ENCODE data around the gene RAB4B.

RAB4B gene

DNA sequence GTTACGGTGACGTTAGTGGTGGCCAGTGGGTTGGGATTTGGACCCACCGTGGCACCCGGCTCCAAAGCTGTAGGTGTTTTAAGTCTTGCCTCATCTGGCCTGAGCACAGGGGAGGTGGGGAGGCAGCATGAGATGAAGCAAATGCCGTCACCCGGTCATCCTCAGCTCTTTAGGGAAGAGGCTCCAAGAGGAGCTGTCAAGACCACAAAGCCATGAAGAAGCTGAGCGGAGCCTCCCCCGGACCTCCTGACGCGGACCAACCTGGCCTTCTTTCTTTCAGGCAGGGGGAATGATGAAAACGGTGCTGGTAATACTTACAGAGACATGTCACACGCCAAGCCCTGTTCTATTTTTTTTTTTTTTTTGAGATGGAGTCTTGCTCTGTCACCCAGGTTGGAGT lies 35.2 kb upstream of the RAB4B start:
- Histone ChIP-seq H3K36me3 (replicated peaks) (peaks cover 44% of the 10 kb centered on the region), H3K9me3 (no peaks in the 10 kb centered on the region), H3K4me3 (no peak overlapping the region), H3K27me3 (ENCODE audit: low read depth) (no peaks in the 10 kb centered on the region), H3K4me1 (no peaks in the 10 kb centered on the region)
- in situ Hi-C loops (cut with MboI; ENCODE audit: low sequenced_read_pairs): no loop called here
- no peak for DNase-seq (ENCODE audit: low spot score in 2 of 2)

DNA sequence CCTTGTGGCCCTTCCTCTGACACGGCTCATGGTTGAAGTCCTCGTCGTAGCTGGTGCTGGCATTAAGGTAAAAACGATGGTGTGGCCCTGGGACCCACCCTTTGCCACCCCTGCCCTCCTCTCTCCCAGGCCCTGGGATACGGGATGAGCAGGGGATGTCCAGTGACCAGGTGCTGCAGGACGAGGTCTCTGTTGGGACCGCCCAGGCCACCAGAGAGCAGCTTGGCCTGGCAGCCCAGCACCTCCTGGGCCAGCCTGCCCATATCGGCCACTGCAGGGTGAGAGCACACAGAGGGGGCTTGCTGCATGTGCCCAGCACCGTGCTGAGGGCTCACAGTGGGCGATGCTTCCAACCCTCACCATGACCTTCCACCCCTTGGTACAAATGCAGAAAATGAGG lies 34.1 kb upstream of the RAB4B start:
- no peaks in the 10 kb centered on the region for H3K9me3 ChIP-seq
- H3K36me3 ChIP-seq (replicated peaks): peaks cover 45% of the 10 kb centered on the region
- H3K4me1 ChIP-seq: peaks cover 4% of the 10 kb centered on the region
- H3K27me3 ChIP-seq (ENCODE audit: low read depth): no peaks in the 10 kb centered on the region
- in situ Hi-C loops (cut with MboI; ENCODE audit: low sequenced_read_pairs): no loop called here
- DNase-seq (ENCODE audit: low spot score in 2 of 2): no peak
- no peak overlapping the region for H3K4me3 ChIP-seq

DNA sequence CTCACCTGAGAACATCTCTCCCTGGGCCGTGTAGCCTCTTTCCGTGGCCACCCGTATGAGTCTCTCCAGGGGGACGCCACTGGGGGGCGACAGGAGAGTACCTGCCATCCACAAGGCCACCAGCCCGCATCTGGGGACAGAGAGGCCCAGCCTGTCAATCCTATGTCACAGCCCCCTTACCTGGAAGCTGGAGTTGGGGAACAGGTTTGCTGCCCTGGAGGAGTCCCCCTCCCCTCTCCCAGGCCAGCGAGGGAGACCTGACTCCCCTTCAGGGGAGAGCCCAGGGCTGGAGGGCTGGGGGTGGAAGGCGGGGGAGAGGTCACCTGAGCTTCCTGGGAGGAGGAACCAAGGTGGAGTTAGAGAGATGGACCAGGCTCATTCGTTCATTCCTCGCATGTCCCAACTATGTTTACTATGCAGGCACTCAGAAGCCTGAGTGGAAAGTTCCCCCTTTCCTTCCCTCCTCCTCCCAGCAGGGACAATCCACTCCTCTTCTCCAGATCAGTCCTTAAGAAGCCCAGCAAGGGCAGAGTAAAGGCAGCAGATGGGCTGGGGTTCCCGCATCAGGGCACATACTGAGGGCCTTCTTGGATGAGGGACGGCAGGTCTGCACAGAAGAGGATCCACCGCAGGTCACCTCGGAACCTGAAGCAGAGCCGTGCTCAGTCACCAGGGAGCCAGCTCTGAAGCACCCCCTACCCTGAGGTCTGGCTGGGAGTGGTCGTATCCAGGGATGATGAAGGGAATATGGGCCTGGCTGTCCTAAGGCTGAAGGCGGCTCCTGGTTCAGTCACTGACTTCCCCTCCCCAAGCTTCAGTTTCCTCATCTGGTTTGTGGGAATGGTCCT lies 33.3 kb upstream of the RAB4B start:
- in situ Hi-C loops (cut with MboI; ENCODE audit: low sequenced_read_pairs): no loop called here
- H3K27me3 ChIP-seq (ENCODE audit: low read depth): no peaks in the 10 kb centered on the region
- H3K36me3 ChIP-seq (replicated peaks): peaks cover 42% of the 10 kb centered on the region
- no peak for DNase-seq (ENCODE audit: low spot score in 2 of 2)
- peaks cover 11% of the 10 kb centered on the region for H3K4me1 ChIP-seq
- no peak overlapping the region for H3K4me3 ChIP-seq
- H3K9me3 ChIP-seq: no peaks in the 10 kb centered on the region

DNA sequence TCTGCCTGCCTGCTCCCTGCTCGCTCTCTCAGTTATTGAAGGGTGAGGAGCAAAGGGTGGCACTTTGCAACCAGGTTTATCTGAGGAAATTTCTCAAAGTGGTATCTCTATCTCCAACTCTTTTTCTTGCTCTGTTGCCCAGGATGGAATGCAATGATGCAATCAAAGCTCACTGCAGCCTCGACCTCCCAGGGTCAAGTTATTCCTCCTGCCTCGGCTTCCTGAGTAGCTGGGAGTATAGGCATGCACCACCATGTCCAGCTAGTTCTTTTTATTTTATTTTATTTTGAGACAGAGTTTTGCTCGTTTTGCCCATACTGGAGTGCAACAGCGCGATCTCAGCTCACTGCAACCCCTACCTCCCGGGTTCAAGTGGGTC lies 32.7 kb upstream of the RAB4B start:
- in situ Hi-C loops (cut with MboI; ENCODE audit: low sequenced_read_pairs): no loop called here
- H3K9me3 ChIP-seq: no peaks in the 10 kb centered on the region
- peaks cover 11% of the 10 kb centered on the region for H3K4me1 ChIP-seq
- no peak for DNase-seq (ENCODE audit: low spot score in 2 of 2)
- no peak overlapping the region for H3K4me3 ChIP-seq
- no peaks in the 10 kb centered on the region for H3K27me3 ChIP-seq (ENCODE audit: low read depth)
- H3K36me3 ChIP-seq (replicated peaks): peaks cover 41% of the 10 kb centered on the region

DNA sequence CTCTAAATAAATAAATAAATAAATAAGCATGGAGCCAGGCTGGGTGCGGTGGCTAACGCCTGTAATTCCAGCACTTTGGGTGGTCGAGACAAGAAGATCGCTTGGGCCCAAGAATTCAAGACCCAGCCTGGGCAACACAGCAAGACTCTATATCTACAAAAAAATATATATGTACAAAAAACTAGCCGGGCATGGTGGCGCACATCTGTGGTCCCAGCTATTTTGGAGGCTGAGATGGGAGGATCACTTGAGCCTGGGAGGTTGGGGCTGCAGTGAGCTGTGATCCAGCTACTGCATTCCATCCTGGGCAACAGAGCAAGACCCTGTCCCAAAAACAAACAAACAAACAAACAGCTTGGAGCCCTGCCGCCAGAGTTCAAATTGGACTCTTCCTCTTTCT lies 30.5 kb upstream of the RAB4B start:
- DNase-seq (ENCODE audit: low spot score in 2 of 2): no peak
- in situ Hi-C loops (cut with MboI; ENCODE audit: low sequenced_read_pairs): no loop called here
- peaks cover 44% of the 10 kb centered on the region for H3K36me3 ChIP-seq (replicated peaks)
- H3K9me3 ChIP-seq: no peaks in the 10 kb centered on the region
- H3K27me3 ChIP-seq (ENCODE audit: low read depth): no peaks in the 10 kb centered on the region
- H3K4me3 ChIP-seq: no peak overlapping the region
- peaks cover 11% of the 10 kb centered on the region for H3K4me1 ChIP-seq

DNA sequence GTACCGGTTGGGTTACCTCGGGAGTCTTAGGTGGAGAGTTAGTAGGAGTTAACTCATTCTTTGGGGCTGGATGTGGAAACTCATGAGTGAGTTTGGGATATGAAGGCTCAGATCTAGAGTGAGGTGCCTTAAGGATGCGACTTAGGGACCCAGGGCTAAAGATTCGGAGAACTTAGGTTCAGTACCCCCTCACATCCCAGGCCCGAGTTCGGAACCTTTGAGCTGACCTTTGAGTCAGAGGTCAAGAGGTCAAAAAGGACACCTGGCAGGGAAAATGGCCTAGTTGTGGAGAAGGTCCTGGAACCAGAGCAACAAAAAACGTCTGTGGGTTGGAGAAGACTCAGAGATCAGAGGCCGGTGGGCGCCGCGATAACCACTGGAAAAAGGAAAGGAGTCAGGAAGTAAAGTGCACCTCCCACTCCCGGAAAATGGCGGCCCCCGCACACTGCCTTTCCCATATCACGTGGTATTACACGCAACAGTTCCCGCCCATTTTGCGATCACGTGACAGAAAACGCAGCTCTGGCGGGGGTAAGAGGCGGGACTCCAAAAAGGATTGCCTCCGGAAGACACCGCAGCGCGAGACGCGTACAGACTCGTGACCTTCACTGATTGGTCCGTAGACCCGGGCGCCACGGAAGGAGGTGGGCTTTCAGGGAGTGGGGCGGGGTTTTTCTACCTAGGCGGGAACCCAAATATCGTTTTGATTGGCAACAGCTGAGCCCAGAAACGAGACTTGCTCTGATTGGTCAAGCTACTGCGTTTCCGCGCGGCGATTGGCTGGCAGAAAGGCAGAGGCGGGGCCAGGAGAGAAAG lies 27.8 kb upstream of the RAB4B start, which contains the start of gene ACTMAP:
Gene ACTMAP (minus strand): TSS at position 420 of the 816 bp plus-strand sequence. CDS start 674 bp downstream, outside the sequence.
- in situ Hi-C loops (cut with MboI; ENCODE audit: low sequenced_read_pairs): no loop called here
- H3K27me3 ChIP-seq (ENCODE audit: low read depth): no peaks in the 10 kb centered on the region
- H3K36me3 ChIP-seq (replicated peaks): peaks cover 46% of the 10 kb centered on the region
- DNase-seq (ENCODE audit: low spot score in 2 of 2): peak; percentile 99 to 100
- peak within 1 kb of the TSS; percentile 74 for H3K4me3 ChIP-seq
- peaks cover 22% of the 10 kb centered on the region for H3K4me1 ChIP-seq
- H3K9me3 ChIP-seq: no peaks in the 10 kb centered on the region

DNA sequence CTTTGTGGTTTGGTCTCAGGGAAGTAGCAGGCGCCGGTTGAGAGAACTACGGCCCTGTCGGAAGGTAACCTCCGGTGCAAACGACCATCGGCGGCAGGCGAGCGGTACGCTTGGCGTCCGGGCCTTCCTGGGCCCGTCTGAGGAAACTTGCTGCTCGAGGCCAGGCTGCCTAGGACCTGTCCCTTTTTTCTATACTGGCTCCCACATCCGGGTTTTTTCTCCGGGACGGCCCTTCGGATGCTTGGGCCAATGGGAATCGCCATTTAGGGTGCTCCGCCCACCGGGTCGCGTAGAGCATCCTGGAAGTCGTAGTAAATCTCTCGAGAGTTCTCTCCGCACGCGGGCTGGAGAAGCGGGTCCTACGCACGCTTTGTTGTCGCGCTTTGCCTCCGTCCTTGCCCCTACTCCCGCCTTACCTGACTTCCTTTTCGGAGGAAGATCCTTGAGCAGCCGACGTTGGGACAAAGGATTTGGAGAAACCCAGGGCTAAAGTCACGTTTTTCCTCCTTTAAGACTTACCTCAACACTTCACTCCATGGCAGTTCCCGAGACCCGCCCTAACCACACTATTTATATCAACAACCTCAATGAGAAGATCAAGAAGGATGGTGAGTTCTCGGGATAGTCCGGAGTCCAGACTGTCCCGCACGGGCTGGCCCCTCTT lies 27.0 kb upstream of the RAB4B start, which contains the start of gene SNRPA:
Gene SNRPA (plus strand): TSS at position 330 of the 664 bp plus-strand sequence. CDS start 206 bp downstream, at position 536.
- Histone ChIP-seq H3K27me3 (ENCODE audit: low read depth) (no peaks in the 10 kb centered on the region), H3K9me3 (no peaks in the 10 kb centered on the region), H3K36me3 (replicated peaks) (peaks cover 54% of the 10 kb centered on the region), H3K4me3 (peak within 1 kb of the TSS; percentile 74), H3K4me1 (peaks cover 22% of the 10 kb centered on the region)
- in situ Hi-C loops (cut with MboI; ENCODE audit: low sequenced_read_pairs): no loop called here
- peak; percentile 95 to 99 for DNase-seq (ENCODE audit: low spot score in 2 of 2)

DNA sequence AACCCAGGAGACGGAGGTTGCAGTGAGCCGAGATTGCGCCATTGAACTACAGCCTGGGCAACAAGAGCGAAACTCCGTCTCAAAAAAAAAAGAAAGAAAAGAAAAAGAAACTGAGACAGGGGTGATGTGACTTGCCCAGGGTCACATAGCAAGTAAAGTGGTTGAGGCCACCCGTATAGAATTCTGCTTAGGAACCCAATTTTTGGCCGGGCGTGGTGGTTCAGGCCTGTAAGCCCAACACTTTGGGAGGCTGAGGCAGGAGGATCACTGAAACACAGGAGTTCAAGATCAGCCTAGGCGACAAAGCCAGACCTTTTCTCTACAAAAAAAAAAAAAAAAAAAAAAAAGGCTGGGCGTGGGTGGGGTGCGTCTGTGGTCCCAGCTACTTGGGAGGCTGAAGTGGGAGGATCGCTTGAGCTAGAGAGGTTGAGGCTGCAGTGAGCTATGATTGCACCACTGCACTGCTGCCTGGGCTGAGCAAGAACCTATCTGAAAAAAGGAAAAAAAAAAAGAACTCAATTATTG lies 25.7 kb upstream of the RAB4B start:
- in situ Hi-C loops (cut with MboI; ENCODE audit: low sequenced_read_pairs): no loop called here
- H3K27me3 ChIP-seq (ENCODE audit: low read depth): no peaks in the 10 kb centered on the region
- H3K36me3 ChIP-seq (replicated peaks): peaks cover 59% of the 10 kb centered on the region
- peak overlapping the region; percentile 74 for H3K4me3 ChIP-seq
- DNase-seq (ENCODE audit: low spot score in 2 of 2): no peak
- no peaks in the 10 kb centered on the region for H3K9me3 ChIP-seq
- peaks cover 22% of the 10 kb centered on the region for H3K4me1 ChIP-seq

DNA sequence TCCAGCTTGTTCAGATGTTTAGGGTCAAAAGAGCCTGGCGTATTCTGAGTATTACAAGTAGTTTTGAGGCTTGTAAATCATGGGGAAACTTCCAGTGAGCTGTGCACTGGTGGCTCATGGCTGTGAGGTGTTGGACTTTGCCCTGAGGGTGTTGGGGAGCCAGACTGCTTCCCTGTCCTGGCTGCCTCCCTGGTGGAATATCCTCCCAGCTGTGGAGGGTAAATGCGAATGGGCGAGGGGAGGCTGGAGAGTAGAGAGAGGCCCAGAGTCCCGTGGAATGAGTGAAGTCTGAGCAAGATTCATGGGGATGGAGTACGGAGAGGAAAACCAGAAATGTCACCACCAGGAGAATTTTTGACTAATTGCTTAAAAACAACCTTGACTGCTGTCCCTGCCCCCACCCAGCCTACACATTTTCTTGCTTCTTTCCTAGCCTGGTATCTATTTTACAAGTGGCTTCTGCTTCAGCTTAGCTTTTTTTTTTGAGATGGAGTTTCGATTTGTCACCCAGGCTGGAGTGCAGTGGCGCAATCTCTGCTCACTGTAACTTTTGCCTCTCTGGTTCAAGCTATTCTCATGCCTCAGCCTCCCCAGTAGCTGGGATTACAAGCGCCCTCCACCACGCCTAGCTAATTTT lies 23.3 kb upstream of the RAB4B start:
- peak overlapping the region; percentile 6; the same call in 1 of the 2 replicates for H3K4me3 ChIP-seq
- in situ Hi-C loops (cut with MboI; ENCODE audit: low sequenced_read_pairs): no loop called here
- H3K27me3 ChIP-seq (ENCODE audit: low read depth): no peaks in the 10 kb centered on the region
- DNase-seq (ENCODE audit: low spot score in 2 of 2): no peak
- H3K4me1 ChIP-seq: peaks cover 11% of the 10 kb centered on the region
- peaks cover 74% of the 10 kb centered on the region for H3K36me3 ChIP-seq (replicated peaks)
- H3K9me3 ChIP-seq: no peaks in the 10 kb centered on the region

DNA sequence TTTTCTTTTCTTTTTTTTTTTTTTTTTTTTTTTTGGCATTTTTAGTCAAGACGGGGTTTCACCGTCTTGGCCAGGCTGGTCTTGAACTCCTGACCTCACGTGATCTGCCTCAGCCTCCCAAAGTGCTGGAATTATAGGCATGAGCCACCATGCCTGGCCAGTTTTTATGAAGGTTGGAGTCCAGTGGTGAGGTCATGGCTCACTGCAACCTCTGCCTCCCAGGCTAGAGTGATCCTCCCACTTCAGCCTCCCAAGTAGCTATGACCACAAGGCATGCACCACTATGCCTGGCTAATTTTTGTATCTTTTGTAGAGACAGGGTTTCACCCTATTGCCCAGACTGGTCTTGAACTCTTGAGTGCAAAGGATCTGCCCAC lies 22.8 kb upstream of the RAB4B start:
- Histone ChIP-seq H3K4me3 (no peak overlapping the region), H3K4me1 (peaks cover 11% of the 10 kb centered on the region), H3K36me3 (replicated peaks) (peaks cover 79% of the 10 kb centered on the region), H3K9me3 (no peaks in the 10 kb centered on the region), H3K27me3 (ENCODE audit: low read depth) (no peaks in the 10 kb centered on the region)
- in situ Hi-C loops (cut with MboI; ENCODE audit: low sequenced_read_pairs): no loop called here
- DNase-seq (ENCODE audit: low spot score in 2 of 2): no peak

DNA sequence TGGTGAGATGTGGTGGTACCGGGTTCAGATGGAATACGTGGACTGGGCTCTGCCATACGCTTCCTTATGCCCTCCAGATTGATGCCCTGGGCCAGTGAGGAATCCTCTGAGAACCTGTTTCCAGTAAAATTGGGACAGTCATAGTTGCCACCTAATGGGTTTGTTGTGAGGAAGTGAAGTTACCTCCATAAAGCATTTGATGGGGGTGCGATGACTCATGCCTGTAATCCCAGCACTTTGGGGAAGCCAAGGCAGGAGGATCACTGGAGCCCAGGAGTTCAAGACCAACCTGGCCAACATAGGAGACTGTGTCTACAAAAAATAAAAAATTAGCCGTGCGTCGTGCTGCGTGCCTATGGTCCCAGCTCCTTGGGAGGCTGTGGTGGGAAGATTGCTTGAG lies 22.3 kb upstream of the RAB4B start:
- Histone ChIP-seq H3K4me1 (peaks cover 11% of the 10 kb centered on the region), H3K27me3 (ENCODE audit: low read depth) (no peaks in the 10 kb centered on the region), H3K9me3 (no peaks in the 10 kb centered on the region), H3K36me3 (replicated peaks) (peaks cover 84% of the 10 kb centered on the region), H3K4me3 (no peak overlapping the region)
- no peak for DNase-seq (ENCODE audit: low spot score in 2 of 2)
- in situ Hi-C loops (cut with MboI; ENCODE audit: low sequenced_read_pairs): no loop called here

DNA sequence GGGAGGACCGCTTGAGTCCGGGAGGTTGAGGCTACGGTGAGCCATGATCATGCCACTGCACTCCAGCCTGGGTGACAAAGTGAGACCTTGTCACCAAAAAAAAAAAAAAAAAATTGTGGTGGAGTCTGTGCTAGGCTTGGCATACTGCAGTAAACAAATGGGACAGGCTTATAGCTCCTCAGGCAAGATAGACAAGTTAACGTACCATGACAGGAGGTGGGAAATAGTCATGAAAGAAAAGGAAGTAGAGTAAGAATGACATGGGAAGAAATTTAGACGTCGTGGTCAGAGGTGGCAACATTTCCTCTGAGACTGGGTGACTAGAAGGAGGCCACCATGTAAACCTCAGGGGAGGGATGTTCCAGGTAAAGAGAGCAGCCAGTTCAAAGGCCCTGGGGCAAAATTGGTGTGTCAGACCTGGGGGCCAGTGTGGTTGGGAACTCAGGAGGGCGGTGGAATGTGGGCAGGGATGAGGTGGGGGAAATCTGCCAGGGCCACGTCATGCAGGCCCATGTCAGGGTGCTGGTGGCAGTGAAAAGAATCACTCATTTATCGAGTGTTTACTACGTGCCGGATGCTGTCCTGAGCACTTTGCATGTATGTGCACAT lies 21.4 kb upstream of the RAB4B start:
- in situ Hi-C loops (cut with MboI; ENCODE audit: low sequenced_read_pairs): no loop called here
- no peak overlapping the region for H3K4me3 ChIP-seq
- no peaks in the 10 kb centered on the region for H3K9me3 ChIP-seq
- no peaks in the 10 kb centered on the region for H3K27me3 ChIP-seq (ENCODE audit: low read depth)
- peaks cover 11% of the 10 kb centered on the region for H3K4me1 ChIP-seq
- no peak for DNase-seq (ENCODE audit: low spot score in 2 of 2)
- H3K36me3 ChIP-seq (replicated peaks): peaks cover 86% of the 10 kb centered on the region

DNA sequence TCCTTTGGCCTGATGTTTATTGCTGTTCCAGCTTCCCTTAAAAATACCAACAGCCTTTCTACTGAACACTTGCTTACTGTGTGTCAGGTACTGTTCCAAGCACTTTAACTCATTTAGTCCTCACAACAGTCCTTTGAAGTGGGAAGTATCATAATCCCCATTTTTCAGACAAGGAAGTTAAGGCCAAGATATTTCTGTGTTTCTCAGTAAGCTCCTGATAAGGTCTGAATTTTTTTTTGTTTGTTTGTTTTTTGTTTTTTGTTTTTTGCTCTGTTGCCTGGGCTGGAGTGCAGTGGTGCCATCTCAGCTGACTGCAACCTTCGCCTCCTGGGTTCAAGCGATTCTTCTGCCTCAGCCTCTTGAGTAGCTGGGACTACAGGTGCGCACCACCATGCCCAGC lies 19.6 kb upstream of the RAB4B start:
- Histone ChIP-seq H3K36me3 (replicated peaks) (peaks cover 94% of the 10 kb centered on the region), H3K4me1 (peaks cover 10% of the 10 kb centered on the region), H3K4me3 (no peak overlapping the region), H3K9me3 (no peaks in the 10 kb centered on the region), H3K27me3 (ENCODE audit: low read depth) (no peaks in the 10 kb centered on the region)
- no peak for DNase-seq (ENCODE audit: low spot score in 2 of 2)
- in situ Hi-C loops (cut with MboI; ENCODE audit: low sequenced_read_pairs): no loop called here
